Measurements from ENCODE around the gene SP100.

SP100 gene

DNA sequence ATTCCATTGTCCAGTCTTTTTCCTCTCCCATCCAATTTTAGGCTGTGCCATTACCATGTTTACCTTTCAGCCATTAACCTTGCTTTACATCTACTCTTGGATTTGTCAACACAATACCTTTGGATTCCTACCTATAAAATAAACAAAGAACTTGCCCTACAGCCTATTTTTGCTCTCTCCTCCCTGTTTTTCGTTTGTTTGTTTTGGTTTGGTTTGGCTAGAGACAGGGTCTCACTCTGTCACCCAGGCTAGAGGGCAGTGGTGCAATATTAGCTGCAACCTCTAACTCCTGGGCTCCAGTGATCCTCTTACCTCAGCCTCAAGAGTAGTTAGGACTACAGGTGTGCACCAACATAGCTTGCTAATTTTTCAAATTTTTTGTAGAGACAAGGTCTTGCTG lies 76.1 kb downstream of the SP100 start:
- no peak overlapping the region for H3K4me3 ChIP-seq (ENCODE audit: low read depth, low read length)
- TF ChIP-seq, protein P1, sequence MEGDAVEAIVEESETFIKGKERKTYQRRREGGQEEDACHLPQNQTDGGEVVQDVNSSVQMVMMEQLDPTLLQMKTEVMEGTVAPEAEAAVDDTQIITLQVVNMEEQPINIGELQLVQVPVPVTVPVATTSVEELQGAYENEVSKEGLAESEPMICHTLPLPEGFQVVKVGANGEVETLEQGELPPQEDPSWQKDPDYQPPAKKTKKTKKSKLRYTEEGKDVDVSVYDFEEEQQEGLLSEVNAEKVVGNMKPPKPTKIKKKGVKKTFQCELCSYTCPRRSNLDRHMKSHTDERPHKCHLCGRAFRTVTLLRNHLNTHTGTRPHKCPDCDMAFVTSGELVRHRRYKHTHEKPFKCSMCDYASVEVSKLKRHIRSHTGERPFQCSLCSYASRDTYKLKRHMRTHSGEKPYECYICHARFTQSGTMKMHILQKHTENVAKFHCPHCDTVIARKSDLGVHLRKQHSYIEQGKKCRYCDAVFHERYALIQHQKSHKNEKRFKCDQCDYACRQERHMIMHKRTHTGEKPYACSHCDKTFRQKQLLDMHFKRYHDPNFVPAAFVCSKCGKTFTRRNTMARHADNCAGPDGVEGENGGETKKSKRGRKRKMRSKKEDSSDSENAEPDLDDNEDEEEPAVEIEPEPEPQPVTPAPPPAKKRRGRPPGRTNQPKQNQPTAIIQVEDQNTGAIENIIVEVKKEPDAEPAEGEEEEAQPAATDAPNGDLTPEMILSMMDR (conservative IDR thresholded peaks at IDR 0.05; ENCODE audit: low read depth, low read length): no peak
- no peak for DNase-seq (ENCODE audit: low read depth)

DNA sequence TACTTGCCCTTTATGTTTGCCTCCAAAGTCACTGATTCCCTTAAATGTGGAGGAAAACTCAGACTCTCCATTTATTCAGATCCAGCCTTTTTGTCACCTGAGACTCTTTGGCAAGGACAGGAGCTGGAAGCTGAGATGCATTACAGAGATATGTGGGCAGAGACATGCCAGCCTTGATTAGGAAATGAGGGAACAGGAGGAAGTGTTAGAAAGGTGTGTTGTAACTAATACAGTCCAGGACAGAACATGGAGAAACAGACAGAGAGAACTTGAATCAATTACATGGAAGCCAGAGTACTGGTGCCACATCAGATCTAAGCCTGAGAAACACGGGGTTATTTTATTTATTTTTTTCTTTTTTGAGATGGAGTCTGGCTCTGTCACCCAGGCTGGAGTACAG lies 79.0 kb downstream of the SP100 start:
- H3K4me3 ChIP-seq (ENCODE audit: low read depth, low read length): no peak overlapping the region
- DNase-seq (ENCODE audit: low read depth): no peak
- TF ChIP-seq, protein P1 (conservative IDR thresholded peaks at IDR 0.05; ENCODE audit: low read depth, low read length): no peak

DNA sequence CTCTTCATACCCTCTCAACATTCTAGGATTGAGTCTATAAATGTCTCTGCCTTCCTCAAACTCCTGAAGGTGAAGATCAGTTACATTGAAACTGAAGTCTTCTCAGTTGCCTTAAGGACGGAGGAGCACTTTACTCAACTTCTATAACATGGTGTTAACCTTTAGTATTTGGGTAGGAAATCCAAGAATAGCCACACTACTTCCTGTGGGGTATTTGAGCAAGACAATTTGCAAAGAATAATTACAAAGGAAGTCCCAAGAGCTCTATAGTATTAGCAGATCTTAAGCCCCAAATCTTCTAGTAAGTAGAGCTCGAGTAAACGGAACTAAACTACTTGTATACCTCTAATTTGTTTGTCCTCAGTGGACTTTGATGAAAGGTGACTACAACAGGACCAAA lies 80.9 kb downstream of the SP100 start:
- no peak for DNase-seq (ENCODE audit: low read depth)
- H3K4me3 ChIP-seq (ENCODE audit: low read depth, low read length): no peak overlapping the region
- TF ChIP-seq, protein P1 (conservative IDR thresholded peaks at IDR 0.05; ENCODE audit: low read depth, low read length): no peak

DNA sequence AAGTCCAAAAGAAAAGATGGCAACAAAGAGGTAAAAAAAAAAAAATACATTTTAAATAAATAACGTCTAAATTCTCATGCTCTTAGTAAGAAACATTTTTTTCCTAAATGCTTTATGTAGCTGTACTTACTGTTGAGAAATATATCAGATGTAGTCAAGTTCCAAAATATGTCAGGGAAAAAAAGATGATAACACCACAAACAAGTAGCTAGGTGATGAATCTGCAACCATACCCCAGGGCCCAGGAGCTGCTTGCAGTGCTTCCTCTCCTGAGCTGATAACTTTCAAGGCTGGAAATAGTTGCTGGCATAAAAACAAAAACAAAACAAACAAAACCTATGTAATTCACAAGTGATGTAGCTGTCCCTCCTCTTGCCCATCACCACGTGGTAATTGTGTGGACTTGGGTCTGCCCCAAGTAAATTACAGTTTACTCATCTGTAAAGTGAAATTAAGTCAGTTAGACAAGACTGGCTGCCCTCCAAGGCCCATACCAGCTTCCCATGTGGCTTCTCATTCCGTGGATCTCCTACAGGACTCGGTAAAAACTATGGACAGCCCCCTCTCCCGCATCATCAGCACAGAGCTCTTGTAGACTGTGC lies 82.6 kb downstream of the SP100 start:
- TF ChIP-seq, protein P1 (conservative IDR thresholded peaks at IDR 0.05; ENCODE audit: low read depth, low read length): no peak
- no peak for DNase-seq (ENCODE audit: low read depth)
- H3K4me3 ChIP-seq (ENCODE audit: low read depth, low read length): no peak overlapping the region

DNA sequence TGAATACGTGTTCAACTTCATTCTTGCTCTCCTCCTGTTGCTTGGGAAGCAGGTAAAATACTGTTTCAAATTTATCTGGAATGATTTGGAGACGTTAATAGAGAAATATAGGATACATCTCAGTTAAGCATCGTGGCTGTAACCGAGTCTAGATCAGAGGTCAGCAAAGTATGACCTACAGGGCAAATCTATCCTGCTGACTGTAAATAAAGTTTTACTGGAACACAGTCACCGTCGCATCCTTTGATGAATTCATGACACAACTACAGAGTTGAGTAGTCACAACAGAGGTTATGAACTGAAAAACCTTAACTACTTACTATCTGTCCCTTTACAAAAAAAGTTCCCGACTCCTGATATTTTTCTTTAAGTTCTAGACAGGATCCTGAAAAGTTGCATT lies 86.6 kb downstream of the SP100 start:
- H3K4me3 ChIP-seq (ENCODE audit: low read depth, low read length): no peak overlapping the region
- TF ChIP-seq, protein P1 (conservative IDR thresholded peaks at IDR 0.05; ENCODE audit: low read depth, low read length): no peak
- no peak for DNase-seq (ENCODE audit: low read depth)

DNA sequence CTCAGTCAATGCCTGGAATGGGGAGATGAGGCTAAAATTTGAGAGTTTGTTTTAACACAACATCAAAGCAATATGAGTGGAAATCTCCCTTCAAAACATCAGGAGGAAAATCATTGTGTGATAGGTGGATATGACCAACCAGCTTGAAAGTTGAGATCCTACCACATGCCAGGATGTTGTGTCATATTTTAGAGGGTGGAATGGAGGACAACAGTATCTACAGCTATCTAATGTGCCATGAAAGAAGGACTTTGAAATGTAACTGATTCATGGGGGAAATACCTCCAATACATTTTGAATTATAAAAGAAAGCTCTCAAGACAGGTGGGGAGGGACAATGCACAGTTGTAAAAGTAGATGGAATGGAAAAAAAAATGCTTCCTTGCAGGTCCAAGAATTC lies 87.8 kb downstream of the SP100 start:
- DNase-seq (ENCODE audit: low read depth): no peak
- H3K4me3 ChIP-seq (ENCODE audit: low read depth, low read length): no peak overlapping the region
- TF ChIP-seq, protein P1 (conservative IDR thresholded peaks at IDR 0.05; ENCODE audit: low read depth, low read length): no peak

DNA sequence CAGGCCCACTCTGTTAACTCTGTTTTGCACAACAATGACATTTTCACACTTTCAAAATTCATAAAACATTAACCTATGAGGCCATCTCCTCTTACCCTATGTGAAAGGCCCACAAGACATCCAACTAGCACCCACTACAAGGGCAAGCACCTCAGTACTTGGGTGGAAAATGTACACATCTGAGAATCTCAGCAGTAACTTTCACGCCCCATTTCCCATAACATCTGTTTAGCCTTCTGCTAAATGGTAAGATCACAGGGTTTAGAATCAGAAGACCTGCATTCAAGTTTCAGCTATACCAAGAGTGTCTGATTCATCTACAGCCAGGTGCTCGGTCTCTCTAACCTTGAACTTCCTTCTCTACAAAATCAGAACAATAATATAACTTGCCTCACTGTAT lies 89.2 kb downstream of the SP100 start:
- TF ChIP-seq, protein P1 (conservative IDR thresholded peaks at IDR 0.05; ENCODE audit: low read depth, low read length): no peak
- H3K4me3 ChIP-seq (ENCODE audit: low read depth, low read length): no peak overlapping the region
- DNase-seq (ENCODE audit: low read depth): no peak

All from choroid plexus epithelial cell (primary cell).